GM12878 (cell line): ENCODE measurements around the gene OR2F2. TPM values are rescaled to one million over a fixed set of nuclear protein-coding genes. Genes with fewer than 3 reads are reported as not detected.

Source experiments
- ATAC-seq: fragments of 200-7000 bp; cut with Tn5 transposase; 3 replicates; pipeline ENCODE4 v1.9.1; 2020; ENCODE audit warnings: mild to moderate bottlenecking, moderate library complexity
- Bru-seq: library from RNA; stranded (reverse); fragments of 400-500 nt; gene quantifications from one replicate; lab custom pipeline; 2021; lab: Mats Ljungman, UMichigan
- BruChase-seq, 2 experiments: library from RNA; stranded (reverse); fragments of 400-500 nt; gene quantifications; one replicate each; lab custom pipeline; 2021; lab: Mats Ljungman, UMichigan
- BruUV-seq: library from RNA; stranded (reverse); fragments of 400-500 nt; replicated peaks from 2 replicates; lab custom pipeline; 2021; lab: Mats Ljungman, UMichigan
- CTCF ChIA-PET: fragments of 300-600 bp; sonication (Branson Sonifier 250); formaldehyde crosslinking; extraction: SDS; loops from one replicate; lab custom pipeline; 2021; ENCODE audit warnings: inconsistent platforms; lab: Yijun Ruan, JAX
- POLR2A ChIA-PET: fragments of 350-600 bp; formaldehyde crosslinking; extraction: SDS; loops from one replicate; lab custom pipeline; 2021; ENCODE audit warnings: inconsistent platforms; lab: Charles Lee
- RAD21 ChIA-PET: fragments of 300-600 bp; sonication (Branson Sonifier 250); formaldehyde crosslinking; loops from one replicate; lab custom pipeline; 2023; ENCODE audit warnings: antibody characterized with exemption; ENCODE audit not compliant: unreplicated experiment; lab: Charles Lee
- SMC1A ChIA-PET: fragments of 300-600 bp; sonication (Branson Sonifier 250); formaldehyde crosslinking; loops from one replicate; lab custom pipeline; 2023; ENCODE audit not compliant: unreplicated experiment, uncharacterized antibody; lab: Charles Lee
- DNase-seq: peaks from one replicate; pipeline ENCODE4 v3.0.0-alpha.2; 2011; ENCODE audit warnings: low read depth, low spot score
- FAIRE-seq: peaks from 3 replicates; lab custom pipeline; 2011; peaks lifted over from hg19 to GRCh38; lab: Jason Lieb, UNC
- H2AFZ ChIP-seq: 2 replicates; pipeline ENCODE4 v1.6.0; 2011; ENCODE audit warnings: low read depth, low read length, control low read depth; ENCODE audit not compliant: control insufficient read depth
- H3K27ac ChIP-seq: 2 replicates; pipeline ENCODE4 v1.5.1; 2011; ENCODE audit warnings: control low read depth; ENCODE audit not compliant: control insufficient read depth, insufficient read depth
- H3K27me3 ChIP-seq, 2 experiments: replicated peaks in 1 of 2; 2 replicates each; pipeline versions ENCODE4 v1.6.0 to v1.6.1; 2011; ENCODE audit warnings: low read length in 1 of 2; ENCODE audit not compliant: control insufficient read depth in 2 of 2, insufficient read depth in 2 of 2
- H3K36me3 ChIP-seq, 2 experiments: 2 replicates each; pipeline ENCODE4 v1.5.1; 2011; ENCODE audit warnings: low read length in 1 of 2; ENCODE audit not compliant: control insufficient read depth in 2 of 2, insufficient read depth in 2 of 2
- H3K4me1 ChIP-seq: 2 replicates; pipeline ENCODE4 v1.6.1; 2011; ENCODE audit warnings: mild to moderate bottlenecking, low read length, moderate library complexity, mixed read lengths; ENCODE audit not compliant: control insufficient read depth, insufficient read depth
- H3K4me2 ChIP-seq: 2 replicates; pipeline ENCODE4 v1.6.0; 2011; ENCODE audit warnings: control low read depth; ENCODE audit not compliant: control insufficient read depth, insufficient read depth
- H3K4me3 ChIP-seq: fragments of 200-600 bp; sonication (generic); 2 replicates; pipeline ENCODE4 v1.5.1; 2016
- H3K79me2 ChIP-seq: 2 replicates; pipeline ENCODE4 v1.6.0; 2011; ENCODE audit warnings: low read length; ENCODE audit not compliant: control insufficient read depth, insufficient read depth
- H3K9ac ChIP-seq: 2 replicates; pipeline ENCODE4 v1.8.0; 2011; ENCODE audit warnings: low read length, control low read depth, mixed read lengths; ENCODE audit not compliant: control insufficient read depth, insufficient read depth
- H3K9me3 ChIP-seq: replicated peaks from 3 replicates; pipeline ENCODE4 v1.5.1; 2011; ENCODE audit warnings: mild to moderate bottlenecking, low read length; ENCODE audit not compliant: control insufficient read depth, insufficient read depth
- H4K20me1 ChIP-seq: 2 replicates; pipeline ENCODE4 v1.6.0; 2011; ENCODE audit not compliant: control insufficient read depth, insufficient read depth
- HDGF ChIP-seq: fragments of 450-650 bp; IDR thresholded peaks from 2 replicates; pipeline ENCODE4 v1.6.1; 2016; ENCODE audit warnings: antibody characterized with exemption
- JUNB ChIP-seq: IDR thresholded peaks from 2 replicates; pipeline ENCODE4 v1.6.1; 2016; ENCODE audit warnings: antibody characterized with exemption, mild to moderate bottlenecking
- KDM1A ChIP-seq: fragments of 200-600 bp; sonication (generic); IDR thresholded peaks from 2 replicates; pipeline ENCODE4 v1.6.1; 2016; ENCODE audit warnings: borderline replicate concordance
- MEF2A ChIP-seq: IDR thresholded peaks from 2 replicates; pipeline ENCODE4 v1.6.1; 2011; ENCODE audit warnings: low read depth, mild to moderate bottlenecking, low read length, moderate library complexity; ENCODE audit not compliant: insufficient read depth
- NR2C2 ChIP-seq: IDR thresholded peaks from 2 replicates; pipeline ENCODE4 v1.6.1; 2011; ENCODE audit warnings: borderline replicate concordance, low read depth; ENCODE audit not compliant: control insufficient read depth, insufficient read length
- SP1 ChIP-seq: IDR thresholded peaks from one replicate; pipeline ENCODE4 v1.6.1; 2011; ENCODE audit warnings: low read depth, low read length
- SREBF1 ChIP-seq: IDR thresholded peaks from 2 replicates; pipeline ENCODE4 v1.6.1; 2012; ENCODE audit warnings: mild to moderate bottlenecking, low read length
- TBL1XR1 ChIP-seq: IDR thresholded peaks from 2 replicates; pipeline ENCODE4 v1.6.1; 2012; ENCODE audit warnings: low read depth, low read length, improper control_type of control experiment
- WGBS: methylation state at CpG from one replicate; pipeline ENCODE4 v1.1.6; 2016; ENCODE audit warnings: low lambda C conversion rate; ENCODE audit not compliant: insufficient replicate concordance, insufficient coverage; ENCODE audit errors: missing lambda C conversion rate; 5-methylcytosine and 5-hydroxymethylcytosine counted together
- in situ Hi-C: fragments of 300-500 bp; cut with MboI; formaldehyde crosslinking; loops from 9 replicates; pipeline ENCODE4 v1.14.3; 2018; ENCODE audit warnings: mixed read lengths
- intact Hi-C: fragments of 100-400 bp; cut with micrococcal nuclease; formaldehyde crosslinking; loops from one replicate; pipeline ENCODE4 v1.14.2; 2022; ENCODE audit not compliant: unreplicated experiment
- long read RNA-seq, 2 experiments: library from polyadenylated mRNA; unstranded; transcript quantifications; one replicate each; pipeline ENCODE4 v2.0.0, GENCODE V29; 2019 to 2020
- polyA minus RNA-seq, 3 experiments: library from RNA; depleted of rRNA, polyadenylated mRNA; stranded (reverse); fragments of >200 nt; gene quantifications; 2 replicates each; pipeline ENCODE4 v1.2.3, GENCODE V29; 2011
- polyA plus RNA-seq, 11 experiments: library from polyadenylated mRNA; depleted of rRNA in 4 of 11; unstranded in 6 of 11; stranded (reverse) in 5 of 11; fragments of >200 nt; fragmentation: Nextera tagmentation in 4 of 11; fragmentation: Illumina TruSeq in 1 of 11; extraction: Ambion mirVana in 4 of 11; extraction: Trizol in 1 of 11; gene quantifications; 1 replicate in 1 of 11; 2 replicates in 10 of 11; pipeline versions ENCODE4 v1.2.1 to v1.2.3, GENCODE V29; 2011 to 2016; ENCODE audit warnings: inconsistent platforms in 2 of 11, missing spikeins in 2 of 11, low read depth in 1 of 11
- total RNA-seq, 4 experiments: library from RNA; depleted of rRNA in 3 of 4; stranded (reverse); fragments of >200 nt in 3 of 4; fragmentation: Illumina TruSeq in 1 of 4; extraction: Trizol in 1 of 4; gene quantifications; 2 replicates each; pipeline versions ENCODE4 v1.2.1 to v1.2.3, GENCODE V29; 2013 to 2021
- TF ChIP-seq, protein P1 (sequence below): IDR thresholded peaks from 2 replicates; pipeline ENCODE4 v1.6.1; 2011; ENCODE audit warnings: borderline replicate concordance, low read depth, mild to moderate bottlenecking, moderate library complexity, mixed read lengths, low read length; ENCODE audit not compliant: insufficient read depth; ENCODE audit errors: extremely low read length
- TF ChIP-seq, protein P2 (sequence below): fragments of 450-650 bp; IDR thresholded peaks from 2 replicates; pipeline ENCODE4 v1.6.1; 2017; ENCODE audit warnings: mild to moderate bottlenecking, low read depth, inconsistent platforms; ENCODE audit not compliant: poor library complexity, severe bottlenecking
- TF ChIP-seq, protein P3 (sequence below): fragments of 450-650 bp; IDR thresholded peaks from 2 replicates; pipeline ENCODE4 v1.6.1; 2017; ENCODE audit warnings: mild to moderate bottlenecking, moderate library complexity

OR2F2 gene
- not detected in 2 replicates for total RNA-seq (2013; cell fraction: nucleolus; rRNA removed)
- total RNA-seq (2014; rRNA removed) (not detected in 2 replicates), total RNA-seq (2014; rRNA removed; fragmentation: Illumina TruSeq; extraction: Trizol) (not detected in 2 replicates), total RNA-seq (2021) (not detected in 2 replicates), polyA plus RNA-seq (2011; rRNA removed) (not detected in 2 replicates), polyA plus RNA-seq (2014; fragmentation: Illumina TruSeq; extraction: Trizol) (not detected in 2 replicates), polyA plus RNA-seq (2014; fragmentation: Nextera tagmentation; extraction: Ambion mirVana) (not detected), polyA plus RNA-seq (2014; rRNA removed) (not detected in 2 replicates), polyA plus RNA-seq (2016; fragmentation: Nextera tagmentation; extraction: Ambion mirVana) (not detected), polyA minus RNA-seq (2011; rRNA and poly(A)+ RNA removed) (not detected in 2 replicates), Bru-seq, nascent RNA (not detected), BruChase-seq, experiment 1, labeled RNA remaining after a 6-hour chase (not detected), BruChase-seq, experiment 2, labeled RNA remaining after a 2-hour chase (percentile 23 among the genes with signal in this experiment)
- not detected for polyA plus RNA-seq (2011; ENCODE audit: low read depth)
- not detected in 2 replicates for polyA plus RNA-seq (2011; cell fraction: cytosol; rRNA removed)
- polyA plus RNA-seq (2011; cell fraction: nucleus; rRNA removed): not detected in 2 replicates
- not detected in 2 replicates for polyA plus RNA-seq (2012)
- polyA minus RNA-seq (2011; cell fraction: cytosol; rRNA and poly(A)+ RNA removed): not detected in 2 replicates
- polyA minus RNA-seq (2011; cell fraction: nucleus; rRNA and poly(A)+ RNA removed): not detected in 2 replicates
- long read RNA-seq, experiment 1: 0 reads
- long read RNA-seq, experiment 2: 0 reads

DNA sequence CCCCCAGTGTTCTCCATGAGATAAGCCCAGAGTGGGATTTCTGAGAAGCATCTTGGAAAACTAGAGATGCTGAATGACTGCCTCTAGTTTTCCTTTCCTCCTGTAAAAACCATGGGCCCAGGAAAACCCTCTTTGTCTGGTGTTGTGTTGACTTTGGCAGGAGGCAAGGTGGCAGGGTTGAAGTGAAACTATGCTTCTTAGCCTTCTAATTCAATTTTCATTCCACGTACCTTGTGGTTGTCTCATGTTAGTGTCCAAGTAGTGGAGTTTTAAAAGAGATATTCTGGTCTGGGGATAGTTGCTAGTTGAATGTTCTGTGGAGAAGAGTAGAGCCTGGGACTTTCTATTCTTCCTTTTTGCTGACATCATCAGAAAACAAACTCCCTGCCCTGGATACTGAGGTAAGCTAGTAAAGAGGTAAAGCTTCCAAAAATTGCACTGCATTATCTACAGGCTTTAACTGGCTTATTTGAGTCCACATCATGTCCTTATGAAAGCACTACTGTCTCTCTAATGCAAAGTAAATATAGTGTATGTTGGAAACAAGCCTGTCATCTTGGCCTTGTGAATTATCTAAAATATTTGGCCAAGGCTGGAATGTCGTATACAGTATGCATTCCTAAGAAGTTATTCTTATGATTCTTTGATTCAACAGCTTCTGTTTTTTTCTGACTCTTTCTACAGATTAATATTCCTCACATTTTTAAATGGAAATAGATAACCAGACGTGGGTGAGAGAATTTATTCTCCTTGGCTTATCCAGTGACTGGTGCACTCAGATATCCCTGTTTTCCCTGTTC, at the start of gene OR2F2:
TSS of gene OR2F2 (plus strand) at position 708 of the 800 bp plus-strand sequence. CDS start at position 708, 0 bp downstream.
- no peak for FAIRE-seq
- TF ChIP-seq SP1 (no peak), MEF2A (no peak), SREBF1 (no peak), TBL1XR1 (no peak), KDM1A (no peak), NR2C2 (no peak), HDGF (no peak), JUNB (no peak)
- TF ChIP-seq, protein P1, sequence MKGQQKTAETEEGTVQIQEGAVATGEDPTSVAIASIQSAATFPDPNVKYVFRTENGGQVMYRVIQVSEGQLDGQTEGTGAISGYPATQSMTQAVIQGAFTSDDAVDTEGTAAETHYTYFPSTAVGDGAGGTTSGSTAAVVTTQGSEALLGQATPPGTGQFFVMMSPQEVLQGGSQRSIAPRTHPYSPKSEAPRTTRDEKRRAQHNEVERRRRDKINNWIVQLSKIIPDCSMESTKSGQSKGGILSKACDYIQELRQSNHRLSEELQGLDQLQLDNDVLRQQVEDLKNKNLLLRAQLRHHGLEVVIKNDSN: no peak
- TF ChIP-seq, protein P2, sequence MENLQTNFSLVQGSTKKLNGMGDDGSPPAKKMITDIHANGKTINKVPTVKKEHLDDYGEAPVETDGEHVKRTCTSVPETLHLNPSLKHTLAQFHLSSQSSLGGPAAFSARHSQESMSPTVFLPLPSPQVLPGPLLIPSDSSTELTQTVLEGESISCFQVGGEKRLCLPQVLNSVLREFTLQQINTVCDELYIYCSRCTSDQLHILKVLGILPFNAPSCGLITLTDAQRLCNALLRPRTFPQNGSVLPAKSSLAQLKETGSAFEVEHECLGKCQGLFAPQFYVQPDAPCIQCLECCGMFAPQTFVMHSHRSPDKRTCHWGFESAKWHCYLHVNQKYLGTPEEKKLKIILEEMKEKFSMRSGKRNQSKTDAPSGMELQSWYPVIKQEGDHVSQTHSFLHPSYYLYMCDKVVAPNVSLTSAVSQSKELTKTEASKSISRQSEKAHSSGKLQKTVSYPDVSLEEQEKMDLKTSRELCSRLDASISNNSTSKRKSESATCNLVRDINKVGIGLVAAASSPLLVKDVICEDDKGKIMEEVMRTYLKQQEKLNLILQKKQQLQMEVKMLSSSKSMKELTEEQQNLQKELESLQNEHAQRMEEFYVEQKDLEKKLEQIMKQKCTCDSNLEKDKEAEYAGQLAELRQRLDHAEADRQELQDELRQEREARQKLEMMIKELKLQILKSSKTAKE: no peak
- TF ChIP-seq, protein P3, sequence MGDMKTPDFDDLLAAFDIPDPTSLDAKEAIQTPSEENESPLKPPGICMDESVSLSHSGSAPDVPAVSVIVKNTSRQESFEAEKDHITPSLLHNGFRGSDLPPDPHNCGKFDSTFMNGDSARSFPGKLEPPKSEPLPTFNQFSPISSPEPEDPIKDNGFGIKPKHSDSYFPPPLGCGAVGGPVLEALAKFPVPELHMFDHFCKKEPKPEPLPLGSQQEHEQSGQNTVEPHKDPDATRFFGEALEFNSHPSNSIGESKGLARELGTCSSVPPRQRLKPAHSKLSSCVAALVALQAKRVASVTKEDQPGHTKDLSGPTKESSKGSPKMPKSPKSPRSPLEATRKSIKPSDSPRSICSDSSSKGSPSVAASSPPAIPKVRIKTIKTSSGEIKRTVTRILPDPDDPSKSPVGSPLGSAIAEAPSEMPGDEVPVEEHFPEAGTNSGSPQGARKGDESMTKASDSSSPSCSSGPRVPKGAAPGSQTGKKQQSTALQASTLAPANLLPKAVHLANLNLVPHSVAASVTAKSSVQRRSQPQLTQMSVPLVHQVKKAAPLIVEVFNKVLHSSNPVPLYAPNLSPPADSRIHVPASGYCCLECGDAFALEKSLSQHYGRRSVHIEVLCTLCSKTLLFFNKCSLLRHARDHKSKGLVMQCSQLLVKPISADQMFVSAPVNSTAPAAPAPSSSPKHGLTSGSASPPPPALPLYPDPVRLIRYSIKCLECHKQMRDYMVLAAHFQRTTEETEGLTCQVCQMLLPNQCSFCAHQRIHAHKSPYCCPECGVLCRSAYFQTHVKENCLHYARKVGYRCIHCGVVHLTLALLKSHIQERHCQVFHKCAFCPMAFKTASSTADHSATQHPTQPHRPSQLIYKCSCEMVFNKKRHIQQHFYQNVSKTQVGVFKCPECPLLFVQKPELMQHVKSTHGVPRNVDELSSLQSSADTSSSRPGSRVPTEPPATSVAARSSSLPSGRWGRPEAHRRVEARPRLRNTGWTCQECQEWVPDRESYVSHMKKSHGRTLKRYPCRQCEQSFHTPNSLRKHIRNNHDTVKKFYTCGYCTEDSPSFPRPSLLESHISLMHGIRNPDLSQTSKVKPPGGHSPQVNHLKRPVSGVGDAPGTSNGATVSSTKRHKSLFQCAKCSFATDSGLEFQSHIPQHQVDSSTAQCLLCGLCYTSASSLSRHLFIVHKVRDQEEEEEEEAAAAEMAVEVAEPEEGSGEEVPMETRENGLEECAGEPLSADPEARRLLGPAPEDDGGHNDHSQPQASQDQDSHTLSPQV: no peak

More for the DNA sequence above, at the start of gene OR2F2:
- no TSS peak for BruUV-seq
- Histone ChIP-seq H3K27me3 (no peaks in the 10 kb centered on the region), H3K4me2 (no peak within 1 kb of the TSS), H3K9ac (no peak within 1 kb of the TSS), H3K4me3 (no peak within 1 kb of the TSS), H3K4me1 (no peaks in the 10 kb centered on the region), H4K20me1 (no peaks in the 10 kb centered on the region), H3K79me2 (no peaks in the 10 kb centered on the region), H3K9me3 (no peaks in the 10 kb centered on the region), H3K36me3 (no peaks in the 10 kb centered on the region), H2AFZ (no peak within 1 kb of the TSS), H3K27ac (no peak within 1 kb of the TSS)
- no peak for DNase-seq
- RAD21 ChIA-PET: no interaction called here
- ATAC-seq: no peak
- POLR2A ChIA-PET: no interaction called here
- CTCF ChIA-PET: interaction anchor here (0.8 kb wide), 1 partner anchor 9 kb away, joined by 3 read pairs; no protein-coding TSS in a partner anchor
- intact Hi-C loops: no loop called here
- WGBS: 21% methylated on average over 3 of the region's 3 CpGs
- SMC1A ChIA-PET: no interaction called here
- in situ Hi-C loops: no loop called here
